ENCODE results near the gene INTS13. TPM values are rescaled to one million over a fixed set of nuclear protein-coding genes. Genes with fewer than 3 reads are reported as not detected.

Gene INTS13
- 23.0 TPM for total RNA-seq

GRCh38 chr12:26937863-26938700, at the start of gene INTS13, which contains the start of gene FGFR1OP2:
Gene INTS13, minus strand, starts transcription at chr12:26937981. Its CDS starts 1,178 bp downstream, at chr12:26936803.
Gene FGFR1OP2, plus strand, starts transcription at chr12:26938470. Its CDS starts 15,689 bp downstream, at chr12:26954159.
- Histone ChIP-seq H3K9ac (ENCODE audit: low read depth in 1 of 3, low read length in 3 of 3) (peak within 1 kb of the TSS; percentile 95 to 98 (median 96)), H3K9me3 (ENCODE audit: control insufficient read depth in 3 of 3, low read length in 3 of 3) (no peaks in the 10 kb centered on the region), H3K36me3 (ENCODE audit: control insufficient read depth in 3 of 3, insufficient read depth in 3 of 3, low read length in 3 of 3) (peaks cover 0 to 3% (median 0%) of the 10 kb centered on the region in 3 donors), H3K4me1 (ENCODE audit: control insufficient read depth in 3 of 3, insufficient read depth in 3 of 3, low read length in 3 of 3) (peaks cover 17 to 40% (median 20%) of the 10 kb centered on the region in 3 donors), H3K27ac (ENCODE audit: low read depth, low read length) (peak within 1 kb of the TSS; percentile 93), H3K27me3 (ENCODE audit: control insufficient read depth in 3 of 3, insufficient read depth in 3 of 3, low read length in 3 of 3) (no peaks in the 10 kb centered on the region), H3K4me3 (ENCODE audit: low read length in 3 of 3) (peak within 1 kb of the TSS; percentile 92 to 99 (median 97))

- Histone ChIP-seq H3K27ac (ENCODE audit: low read depth, low read length) (no peak overlapping the region), H3K4me1 (ENCODE audit: control insufficient read depth in 3 of 3, insufficient read depth in 3 of 3, low read length in 3 of 3) (peaks cover 0 to 4% (median 0%) of the 10 kb centered on the region in 3 donors), H3K4me3 (ENCODE audit: low read length in 3 of 3) (no peak overlapping the region), H3K9ac (ENCODE audit: low read depth in 1 of 3, low read length in 3 of 3) (no peak overlapping the region), H3K9me3 (ENCODE audit: control insufficient read depth in 3 of 3, low read length in 3 of 3) (no peaks in the 10 kb centered on the region), H3K27me3 (ENCODE audit: control insufficient read depth in 3 of 3, insufficient read depth in 3 of 3, low read length in 3 of 3) (no peaks in the 10 kb centered on the region), H3K36me3 (ENCODE audit: control insufficient read depth in 3 of 3, insufficient read depth in 3 of 3, low read length in 3 of 3) (peaks cover 0 to 15% (median 6%) of the 10 kb centered on the region in 3 donors)
Observed at GRCh38 chr12:26982866-26983265, 45.1 kb upstream of the INTS13 start.

- Histone ChIP-seq H3K4me3 (ENCODE audit: low read length in 3 of 3) (no peak overlapping the region), H3K27me3 (ENCODE audit: control insufficient read depth in 3 of 3, insufficient read depth in 3 of 3, low read length in 3 of 3) (no peaks in the 10 kb centered on the region), H3K9me3 (ENCODE audit: control insufficient read depth in 3 of 3, low read length in 3 of 3) (no peaks in the 10 kb centered on the region), H3K27ac (ENCODE audit: low read depth, low read length) (no peak overlapping the region), H3K4me1 (ENCODE audit: control insufficient read depth in 3 of 3, insufficient read depth in 3 of 3, low read length in 3 of 3) (peaks cover 0 to 4% (median 0%) of the 10 kb centered on the region in 3 donors), H3K36me3 (ENCODE audit: control insufficient read depth in 3 of 3, insufficient read depth in 3 of 3, low read length in 3 of 3) (peaks cover 0 to 19% (median 4%) of the 10 kb centered on the region in 3 donors), H3K9ac (ENCODE audit: low read depth in 1 of 3, low read length in 3 of 3) (no peak overlapping the region)
Observed at GRCh38 chr12:26979733-26980132, 42.0 kb upstream of the INTS13 start.

- Histone ChIP-seq H3K9me3 (ENCODE audit: control insufficient read depth in 3 of 3, low read length in 3 of 3) (no peaks in the 10 kb centered on the region), H3K4me1 (ENCODE audit: control insufficient read depth in 3 of 3, insufficient read depth in 3 of 3, low read length in 3 of 3) (peaks cover 0 to 4% (median 0%) of the 10 kb centered on the region in 3 donors), H3K36me3 (ENCODE audit: control insufficient read depth in 3 of 3, insufficient read depth in 3 of 3, low read length in 3 of 3) (peaks cover 3 to 20% (median 7%) of the 10 kb centered on the region in 3 donors), H3K4me3 (ENCODE audit: low read length in 3 of 3) (no peak overlapping the region), H3K27me3 (ENCODE audit: control insufficient read depth in 3 of 3, insufficient read depth in 3 of 3, low read length in 3 of 3) (no peaks in the 10 kb centered on the region), H3K27ac (ENCODE audit: low read depth, low read length) (no peak overlapping the region), H3K9ac (ENCODE audit: low read depth in 1 of 3, low read length in 3 of 3) (no peak overlapping the region)
Observed at GRCh38 chr12:26978801-26979200, 41.0 kb upstream of the INTS13 start.

- Histone ChIP-seq H3K9me3 (ENCODE audit: control insufficient read depth in 3 of 3, low read length in 3 of 3) (no peaks in the 10 kb centered on the region), H3K4me1 (ENCODE audit: control insufficient read depth in 3 of 3, insufficient read depth in 3 of 3, low read length in 3 of 3) (peaks cover 0 to 4% (median 0%) of the 10 kb centered on the region in 3 donors), H3K4me3 (ENCODE audit: low read length in 3 of 3) (no peak overlapping the region), H3K9ac (ENCODE audit: low read depth in 1 of 3, low read length in 3 of 3) (no peak overlapping the region), H3K27ac (ENCODE audit: low read depth, low read length) (no peak overlapping the region), H3K27me3 (ENCODE audit: control insufficient read depth in 3 of 3, insufficient read depth in 3 of 3, low read length in 3 of 3) (no peaks in the 10 kb centered on the region), H3K36me3 (ENCODE audit: control insufficient read depth in 3 of 3, insufficient read depth in 3 of 3, low read length in 3 of 3) (peaks cover 5 to 29% (median 8%) of the 10 kb centered on the region in 3 donors)
Observed at GRCh38 chr12:26976687-26977086, 38.9 kb upstream of the INTS13 start.

GRCh38 chr12:26971963-26972362, 34.2 kb upstream of the INTS13 start:
- peaks cover 8 to 39% (median 18%) of the 10 kb centered on the region in 3 donors for H3K36me3 ChIP-seq (ENCODE audit: control insufficient read depth in 3 of 3, insufficient read depth in 3 of 3, low read length in 3 of 3)
- H3K9me3 ChIP-seq (ENCODE audit: control insufficient read depth in 3 of 3, low read length in 3 of 3) = no peaks in the 10 kb centered on the region
- H3K4me3 ChIP-seq (ENCODE audit: low read length in 3 of 3) = no peak overlapping the region

DNA sequence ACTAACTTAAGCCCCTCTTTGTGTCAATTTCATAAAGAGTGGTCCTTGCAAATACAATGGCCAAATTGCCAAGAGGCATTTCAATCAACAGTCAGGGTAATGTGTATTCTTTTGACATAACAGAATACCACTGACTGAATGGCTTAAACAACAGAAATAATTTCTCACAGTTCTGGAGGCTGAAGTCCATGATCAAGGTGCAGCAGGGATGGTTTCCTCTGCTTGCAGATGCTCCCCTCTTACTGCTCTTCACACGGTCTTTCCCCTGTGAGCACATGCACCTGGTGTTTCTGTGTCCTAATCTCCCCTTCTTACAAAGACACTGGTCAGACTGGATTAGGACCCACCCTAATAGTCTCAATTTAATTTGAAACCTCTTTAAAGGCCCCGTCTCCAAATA, 32.4 kb upstream of the INTS13 start:
- peaks cover 10 to 40% (median 22%) of the 10 kb centered on the region in 3 donors for H3K36me3 ChIP-seq (ENCODE audit: control insufficient read depth in 3 of 3, insufficient read depth in 3 of 3, low read length in 3 of 3)
- H3K4me1 ChIP-seq (ENCODE audit: control insufficient read depth in 3 of 3, insufficient read depth in 3 of 3, low read length in 3 of 3) = no peaks in the 10 kb centered on the region
- H3K4me3 ChIP-seq (ENCODE audit: low read length in 3 of 3) = no peak overlapping the region
- no peak overlapping the region for H3K9ac ChIP-seq (ENCODE audit: low read depth in 1 of 3, low read length in 3 of 3)
- H3K27ac ChIP-seq (ENCODE audit: low read depth, low read length) = no peak overlapping the region
- no peaks in the 10 kb centered on the region for H3K27me3 ChIP-seq (ENCODE audit: control insufficient read depth in 3 of 3, insufficient read depth in 3 of 3, low read length in 3 of 3)
- no peaks in the 10 kb centered on the region for H3K9me3 ChIP-seq (ENCODE audit: control insufficient read depth in 3 of 3, low read length in 3 of 3)

More at GRCh38 chr12:26971963-26972362, 34.2 kb upstream of the INTS13 start:
- H3K9ac ChIP-seq (ENCODE audit: low read depth in 1 of 3, low read length in 3 of 3) = no peak overlapping the region
- H3K4me1 ChIP-seq (ENCODE audit: control insufficient read depth in 3 of 3, insufficient read depth in 3 of 3, low read length in 3 of 3) = no peaks in the 10 kb centered on the region
- H3K27ac ChIP-seq (ENCODE audit: low read depth, low read length) = no peak overlapping the region
- no peaks in the 10 kb centered on the region for H3K27me3 ChIP-seq (ENCODE audit: control insufficient read depth in 3 of 3, insufficient read depth in 3 of 3, low read length in 3 of 3)

- peaks cover 4 to 36% (median 28%) of the 10 kb centered on the region in 3 donors for H3K36me3 ChIP-seq (ENCODE audit: control insufficient read depth in 3 of 3, insufficient read depth in 3 of 3, low read length in 3 of 3)
Observed at GRCh38 chr12:26966842-26967241, 29.1 kb upstream of the INTS13 start.

DNA sequence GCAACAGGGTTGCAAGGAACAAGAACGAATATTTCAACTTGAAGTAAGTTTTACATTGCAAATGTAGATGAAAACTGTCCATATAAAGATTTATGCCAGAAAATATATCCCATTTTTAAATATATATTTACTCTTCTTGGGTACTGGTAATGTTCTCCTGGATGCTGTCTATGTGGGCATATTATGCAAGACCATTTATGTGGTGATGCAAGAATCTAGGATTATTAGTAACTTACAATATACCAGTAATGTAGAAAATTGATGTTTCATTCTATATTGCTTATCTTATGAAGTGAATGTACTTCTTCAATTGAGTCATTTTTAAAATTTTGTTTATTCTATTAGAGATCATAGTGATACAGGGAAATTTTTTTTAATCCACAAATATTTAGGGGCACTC, 25.6 kb upstream of the INTS13 start:
- Histone ChIP-seq H3K4me1 (ENCODE audit: control insufficient read depth in 3 of 3, insufficient read depth in 3 of 3, low read length in 3 of 3) (no peaks in the 10 kb centered on the region), H3K4me3 (ENCODE audit: low read length in 3 of 3) (no peak overlapping the region), H3K27me3 (ENCODE audit: control insufficient read depth in 3 of 3, insufficient read depth in 3 of 3, low read length in 3 of 3) (no peaks in the 10 kb centered on the region), H3K9ac (ENCODE audit: low read depth in 1 of 3, low read length in 3 of 3) (no peak overlapping the region), H3K27ac (ENCODE audit: low read depth, low read length) (no peak overlapping the region), H3K36me3 (ENCODE audit: control insufficient read depth in 3 of 3, insufficient read depth in 3 of 3, low read length in 3 of 3) (peaks cover 5 to 32% (median 29%) of the 10 kb centered on the region in 3 donors), H3K9me3 (ENCODE audit: control insufficient read depth in 3 of 3, low read length in 3 of 3) (no peaks in the 10 kb centered on the region)

More at GRCh38 chr12:26966842-26967241, 29.1 kb upstream of the INTS13 start:
- Histone ChIP-seq H3K9me3 (ENCODE audit: control insufficient read depth in 3 of 3, low read length in 3 of 3) (no peaks in the 10 kb centered on the region), H3K27me3 (ENCODE audit: control insufficient read depth in 3 of 3, insufficient read depth in 3 of 3, low read length in 3 of 3) (no peaks in the 10 kb centered on the region), H3K4me3 (ENCODE audit: low read length in 3 of 3) (no peak overlapping the region), H3K27ac (ENCODE audit: low read depth, low read length) (no peak overlapping the region), H3K4me1 (ENCODE audit: control insufficient read depth in 3 of 3, insufficient read depth in 3 of 3, low read length in 3 of 3) (no peaks in the 10 kb centered on the region), H3K9ac (ENCODE audit: low read depth in 1 of 3, low read length in 3 of 3) (no peak overlapping the region)

DNA sequence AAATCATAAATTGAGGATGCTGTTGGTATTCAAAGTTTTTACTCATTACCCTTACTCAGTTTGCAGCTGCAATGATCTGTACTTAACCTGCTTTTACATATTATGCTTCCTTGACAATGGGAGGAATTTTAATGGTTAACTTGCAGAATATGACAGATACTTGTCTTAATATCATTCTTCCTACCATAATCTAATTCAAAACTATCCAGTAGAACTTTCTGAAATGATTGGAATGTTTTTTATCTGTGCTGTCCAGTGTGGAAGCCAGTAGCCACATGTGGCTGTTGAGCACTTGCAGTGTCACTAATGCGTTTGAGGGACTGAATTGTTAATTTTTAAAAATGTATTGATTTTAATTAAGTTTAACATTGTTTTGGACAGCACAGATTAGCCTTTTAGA, 24.0 kb upstream of the INTS13 start:
- H3K36me3 ChIP-seq (ENCODE audit: control insufficient read depth in 3 of 3, insufficient read depth in 3 of 3, low read length in 3 of 3) = peaks cover 8 to 32% (median 32%) of the 10 kb centered on the region in 3 donors
- no peak overlapping the region for H3K4me3 ChIP-seq (ENCODE audit: low read length in 3 of 3)
- H3K4me1 ChIP-seq (ENCODE audit: control insufficient read depth in 3 of 3, insufficient read depth in 3 of 3, low read length in 3 of 3) = no peaks in the 10 kb centered on the region
- no peak overlapping the region for H3K9ac ChIP-seq (ENCODE audit: low read depth in 1 of 3, low read length in 3 of 3)
- H3K27ac ChIP-seq (ENCODE audit: low read depth, low read length) = no peak overlapping the region
- no peaks in the 10 kb centered on the region for H3K9me3 ChIP-seq (ENCODE audit: control insufficient read depth in 3 of 3, low read length in 3 of 3)
- no peaks in the 10 kb centered on the region for H3K27me3 ChIP-seq (ENCODE audit: control insufficient read depth in 3 of 3, insufficient read depth in 3 of 3, low read length in 3 of 3)

All from skeletal muscle tissue (tissue), 4 donors.